Muscle layer of colon (tissue), 2 donors: ENCODE results near the gene POT1.
A peak's percentile ranks its signal among the peaks of the same experiment; 100 is the strongest.

Source experiments
- H3K27ac ChIP-seq: one replicate; pipeline ENCODE4 v1.7.0; 2013; ENCODE audit warnings: low read depth, mild to moderate bottlenecking, low read length, moderate library complexity
- H3K27me3 ChIP-seq, 2 donors: one replicate each; pipeline ENCODE4 v1.7.0; 2013; ENCODE audit warnings: low read length in 2 of 2, mild to moderate bottlenecking in 2 of 2; ENCODE audit not compliant: insufficient read depth in 2 of 2, control insufficient read depth in 1 of 2
- H3K36me3 ChIP-seq: one replicate; pipeline ENCODE4 v1.7.0; 2013; ENCODE audit warnings: mild to moderate bottlenecking, low read length; ENCODE audit not compliant: insufficient read depth
- H3K4me1 ChIP-seq: one replicate; pipeline ENCODE4 v1.7.0; 2013; ENCODE audit warnings: mild to moderate bottlenecking, low read length; ENCODE audit not compliant: insufficient read depth
- H3K4me3 ChIP-seq, 2 donors: one replicate each; pipeline ENCODE4 v1.7.0; 2013; ENCODE audit warnings: low read length in 2 of 2, low read depth in 1 of 2, mild to moderate bottlenecking in 1 of 2, moderate library complexity in 1 of 2
- H3K9ac ChIP-seq: one replicate; pipeline ENCODE4 v1.7.0; 2013; ENCODE audit warnings: low read length
- H3K9me3 ChIP-seq: one replicate; pipeline ENCODE4 v1.7.0; 2013; ENCODE audit warnings: mild to moderate bottlenecking, low read length
- donor health status: abdominal sarcoma.
- donor health status: Adenocarcinoma of cecum.

Gene POT1

GRCh38 chr7:124937076-124937475, 7.5 kb upstream of the POT1 start:
- Histone ChIP-seq H3K9ac (no peak overlapping the region), H3K27ac (no peak overlapping the region), H3K4me3 (no peak overlapping the region), H3K4me1 (no peaks in the 10 kb centered on the region), H3K36me3 (no peaks in the 10 kb centered on the region), H3K9me3 (no peaks in the 10 kb centered on the region), H3K27me3 (no peaks in the 10 kb centered on the region)

- H3K4me3 ChIP-seq: no peak overlapping the region
- H3K9me3 ChIP-seq: no peaks in the 10 kb centered on the region
- H3K36me3 ChIP-seq: no peaks in the 10 kb centered on the region
- H3K27me3 ChIP-seq: no peaks in the 10 kb centered on the region
- no peak overlapping the region for H3K27ac ChIP-seq
- no peaks in the 10 kb centered on the region for H3K4me1 ChIP-seq
- H3K9ac ChIP-seq: no peak overlapping the region
Measured at GRCh38 chr7:124934841-124935240, 5.2 kb upstream of the POT1 start.

GRCh38 chr7:124930655-124931597, 1.3 kb upstream of the POT1 start:
- Histone ChIP-seq H3K27me3 (no peaks in the 10 kb centered on the region), H3K36me3 (no peaks in the 10 kb centered on the region), H3K4me3 (no peak overlapping the region), H3K9me3 (no peaks in the 10 kb centered on the region), H3K27ac (no peak overlapping the region), H3K9ac (no peak overlapping the region), H3K4me1 (peaks cover 12% of the 10 kb centered on the region)

- Histone ChIP-seq H3K9me3 (no peaks in the 10 kb centered on the region), H3K4me1 (peaks cover 15% of the 10 kb centered on the region), H3K9ac (no peak overlapping the region), H3K4me3 (peak overlapping the region in 1 of 2 donors; percentile 12), H3K27ac (no peak overlapping the region), H3K27me3 (no peaks in the 10 kb centered on the region), H3K36me3 (no peaks in the 10 kb centered on the region)
Measured at GRCh38 chr7:124930173-124930623, 573 bp upstream of the POT1 start.

GRCh38 chr7:124924906-124925305, 4.7 kb downstream of the POT1 start:
- H3K9ac ChIP-seq: no peak overlapping the region
- H3K27ac ChIP-seq: no peak overlapping the region
- H3K4me3 ChIP-seq: no peak overlapping the region

GRCh38 chr7:124922200-124922599, 7.4 kb downstream of the POT1 start:
- H3K27ac ChIP-seq: no peak overlapping the region
- no peaks in the 10 kb centered on the region for H3K36me3 ChIP-seq
- H3K27me3 ChIP-seq: no peaks in the 10 kb centered on the region
- no peak overlapping the region for H3K4me3 ChIP-seq
- no peak overlapping the region for H3K9ac ChIP-seq
- peaks cover 3% of the 10 kb centered on the region for H3K4me1 ChIP-seq
- H3K9me3 ChIP-seq: no peaks in the 10 kb centered on the region

More at GRCh38 chr7:124924906-124925305, 4.7 kb downstream of the POT1 start:
- H3K9me3 ChIP-seq: no peaks in the 10 kb centered on the region
- H3K27me3 ChIP-seq: no peaks in the 10 kb centered on the region
- H3K4me1 ChIP-seq: peaks cover 15% of the 10 kb centered on the region
- no peaks in the 10 kb centered on the region for H3K36me3 ChIP-seq

- H3K9ac ChIP-seq: no peak overlapping the region
- H3K27me3 ChIP-seq: no peaks in the 10 kb centered on the region
Measured at GRCh38 chr7:124919841-124920240, 9.8 kb downstream of the POT1 start.

GRCh38 chr7:124918662-124919061, 11.0 kb downstream of the POT1 start:
- Histone ChIP-seq H3K4me3 (no peak overlapping the region), H3K9ac (no peak overlapping the region), H3K27ac (no peak overlapping the region), H3K9me3 (no peaks in the 10 kb centered on the region), H3K27me3 (no peaks in the 10 kb centered on the region), H3K4me1 (no peaks in the 10 kb centered on the region), H3K36me3 (no peaks in the 10 kb centered on the region)

More at GRCh38 chr7:124919841-124920240, 9.8 kb downstream of the POT1 start:
- Histone ChIP-seq H3K27ac (no peak overlapping the region), H3K36me3 (no peaks in the 10 kb centered on the region), H3K4me3 (no peak overlapping the region), H3K9me3 (no peaks in the 10 kb centered on the region), H3K4me1 (no peaks in the 10 kb centered on the region)

- H3K9me3 ChIP-seq: no peaks in the 10 kb centered on the region
- no peak overlapping the region for H3K27ac ChIP-seq
- H3K27me3 ChIP-seq: no peaks in the 10 kb centered on the region
- no peaks in the 10 kb centered on the region for H3K36me3 ChIP-seq
- H3K4me3 ChIP-seq: no peak overlapping the region
- H3K9ac ChIP-seq: no peak overlapping the region
- H3K4me1 ChIP-seq: no peaks in the 10 kb centered on the region
Measured at GRCh38 chr7:124915242-124915641, 14.4 kb downstream of the POT1 start.

- no peak overlapping the region for H3K27ac ChIP-seq
- no peak overlapping the region for H3K9ac ChIP-seq
- no peak overlapping the region for H3K4me3 ChIP-seq
- H3K9me3 ChIP-seq: no peaks in the 10 kb centered on the region
- H3K4me1 ChIP-seq: no peaks in the 10 kb centered on the region
- H3K36me3 ChIP-seq: no peaks in the 10 kb centered on the region
- H3K27me3 ChIP-seq: no peaks in the 10 kb centered on the region
Measured at GRCh38 chr7:124914298-124914697, 15.3 kb downstream of the POT1 start.

GRCh38 chr7:124912972-124913371, 16.7 kb downstream of the POT1 start:
- Histone ChIP-seq H3K27ac (no peak overlapping the region), H3K9ac (no peak overlapping the region), H3K4me1 (no peaks in the 10 kb centered on the region), H3K9me3 (no peaks in the 10 kb centered on the region), H3K27me3 (no peaks in the 10 kb centered on the region), H3K36me3 (no peaks in the 10 kb centered on the region), H3K4me3 (no peak overlapping the region)

GRCh38 chr7:124909808-124910207, 19.8 kb downstream of the POT1 start:
- no peaks in the 10 kb centered on the region for H3K36me3 ChIP-seq
- H3K27ac ChIP-seq: no peak overlapping the region
- no peaks in the 10 kb centered on the region for H3K27me3 ChIP-seq

More at GRCh38 chr7:124909808-124910207, 19.8 kb downstream of the POT1 start:
- no peak overlapping the region for H3K4me3 ChIP-seq
- no peak overlapping the region for H3K9ac ChIP-seq
- no peaks in the 10 kb centered on the region for H3K9me3 ChIP-seq
- H3K4me1 ChIP-seq: no peaks in the 10 kb centered on the region
